K562 (cell line): Measurements from ENCODE around the gene DKKL1. TPM values are rescaled to one million over a fixed set of nuclear protein-coding genes. Genes with fewer than 3 reads are reported as not detected.

Experiments
- ATAC-seq: fragments of 200-7000 bp; cut with Tn5 transposase; 3 replicates; pipeline ENCODE4 v1.9.1; 2020; ENCODE audit warnings: moderate library complexity
- BruUV-seq: library from RNA; stranded (reverse); fragments of 400-500 nt; replicated peaks from 2 replicates; lab custom pipeline; 2021; lab: Mats Ljungman, UMichigan
- CTCF ChIA-PET: fragments of 300-600 bp; formaldehyde crosslinking; extraction: SDS; loops from one replicate; lab custom pipeline; 2021; ENCODE audit warnings: low intra/inter-chr PET ratio; lab: Yijun Ruan, JAX
- POLR2A ChIA-PET: fragments of 300-600, 350-650 bp; sonication (Branson Sonifier 250); formaldehyde crosslinking; extraction: SDS; loops from one replicate; lab custom pipeline; 2021; ENCODE audit warnings: antibody characterized with exemption, inconsistent platforms; lab: Yijun Ruan, JAX
- DNase-seq, 4 experiments: peaks; one replicate each; pipeline versions ENCODE4 v3.0.0 to v3.0.0-alpha.2; 2011 to 2018; ENCODE audit warnings: low spot score in 3 of 4, mixed read lengths in 3 of 4; ENCODE audit errors: extremely low read depth in 1 of 4
- FAIRE-seq: peaks from 2 replicates; lab custom pipeline; 2011; peaks lifted over from hg19 to GRCh38; lab: Jason Lieb, UNC
- H2AFZ ChIP-seq: 2 replicates; pipeline ENCODE4 v1.6.0; 2011; ENCODE audit warnings: low read depth, low read length, control low read depth, inconsistent platforms
- H3K27ac ChIP-seq: fragments of 200-600 bp; 3 replicates; pipeline ENCODE4 v1.8.0; 2011; ENCODE audit warnings: low read depth, mild to moderate bottlenecking, control low read depth, inconsistent platforms, low read length, moderate library complexity, mixed read lengths; ENCODE audit errors: extremely low read depth
- H3K27me3 ChIP-seq, 2 experiments: fragments of 300-600 bp in 1 of 2; 2 replicates in 1 of 2; 3 replicates in 1 of 2; pipeline versions ENCODE4 v1.6.0 to v1.8.0; 2011; ENCODE audit warnings: inconsistent platforms in 2 of 2, low read length in 2 of 2, mild to moderate bottlenecking in 1 of 2, mixed read lengths in 1 of 2, moderate library complexity in 1 of 2; ENCODE audit not compliant: control insufficient read depth in 2 of 2, insufficient read depth in 2 of 2
- H3K36me3 ChIP-seq: fragments of 300-600 bp; 3 replicates; pipeline ENCODE4 v1.8.0; 2011; ENCODE audit warnings: mild to moderate bottlenecking, low read length, inconsistent platforms; ENCODE audit not compliant: control insufficient read depth, insufficient read depth
- H3K4me1 ChIP-seq, 2 experiments: fragments of 200-600 bp in 1 of 2; replicated peaks in 1 of 2; 2 replicates in 1 of 2; 3 replicates in 1 of 2; pipeline versions ENCODE4 v1.5.1 to v1.8.0; 2011; ENCODE audit warnings: inconsistent platforms in 2 of 2, low read length in 2 of 2, mild to moderate bottlenecking in 1 of 2, mixed read lengths in 1 of 2, moderate library complexity in 1 of 2; ENCODE audit not compliant: control insufficient read depth in 2 of 2, insufficient read depth in 2 of 2
- H3K4me2 ChIP-seq: 2 replicates; pipeline ENCODE4 v1.6.1; 2011; ENCODE audit warnings: low read length, control low read depth, inconsistent platforms, mixed read lengths; ENCODE audit not compliant: insufficient read depth
- H3K4me3 ChIP-seq: fragments of 200-600 bp; sonication (generic), shearing (Covaris generic); 2 replicates; pipeline ENCODE4 v1.5.1; 2016; ENCODE audit warnings: control low read depth, inconsistent platforms
- H3K79me2 ChIP-seq: fragments of 200-600 bp; 3 replicates; pipeline ENCODE4 v1.8.0; 2011; ENCODE audit warnings: low read length, inconsistent platforms; ENCODE audit not compliant: control insufficient read depth, insufficient read depth
- H3K9ac ChIP-seq, 2 experiments: 2 replicates each; pipeline versions ENCODE4 v1.6.0 to v1.6.1; 2011; ENCODE audit warnings: low read depth in 2 of 2, low read length in 2 of 2, control low read depth in 1 of 2, inconsistent platforms in 1 of 2, mild to moderate bottlenecking in 1 of 2, mixed read lengths in 1 of 2; ENCODE audit not compliant: insufficient read depth in 1 of 2
- H3K9me1 ChIP-seq: one replicate; pipeline ENCODE4 v1.6.0; 2011; ENCODE audit warnings: inconsistent platforms, mild to moderate bottlenecking, low read length, moderate library complexity; ENCODE audit not compliant: control insufficient read depth, insufficient read depth
- H3K9me3 ChIP-seq: replicated peaks from 2 replicates; pipeline ENCODE4 v1.5.1; 2011; ENCODE audit warnings: low read depth, low read length, inconsistent platforms; ENCODE audit not compliant: control insufficient read depth, insufficient read depth
- H4K20me1 ChIP-seq: replicated peaks from 2 replicates; pipeline ENCODE4 v1.6.1; 2011; ENCODE audit warnings: low read length, inconsistent platforms, mixed read lengths; ENCODE audit not compliant: control insufficient read depth, insufficient read depth
- BMI1 ChIP-seq: fragments of 150-350 bp; IDR thresholded peaks from 2 replicates; pipeline ENCODE4 v1.6.1; 2014; ENCODE audit warnings: low read length
- HNRNPUL1 ChIP-seq: fragments of 200-400 bp; formaldehyde crosslinking; IDR thresholded peaks from 2 replicates; pipeline ENCODE4 v1.6.1; 2017; ENCODE audit warnings: low read length
- NRF1 ChIP-seq, 2 experiments: fragments of 450-650 bp; IDR thresholded peaks in 1 of 2; conservative IDR thresholded peaks in 1 of 2; 2 replicates each; pipeline ENCODE4 v1.6.1; 2014; ENCODE audit warnings: mild to moderate bottlenecking in 2 of 2
- PRPF4 ChIP-seq: fragments of 200-400 bp; formaldehyde crosslinking; IDR thresholded peaks from one replicate; pipeline ENCODE4 v1.6.1; 2017; ENCODE audit warnings: low read length, low read depth, mild to moderate bottlenecking; ENCODE audit not compliant: insufficient read depth, poor library complexity, severe bottlenecking
- RBM25 ChIP-seq: fragments of 200-400 bp; formaldehyde crosslinking; IDR thresholded peaks from 2 replicates; pipeline ENCODE4 v1.6.1; 2018; ENCODE audit warnings: low read length, low read depth, moderate library complexity; ENCODE audit not compliant: severe bottlenecking
- RFX1 ChIP-seq: fragments of 450-650 bp; IDR thresholded peaks from 2 replicates; pipeline ENCODE4 v1.6.1; 2016; ENCODE audit warnings: mild to moderate bottlenecking, moderate library complexity
- SRF ChIP-seq, 2 experiments: fragments of 250-450, 450-650 bp in 1 of 2; sonication (Bioruptor Pico) in 1 of 2; sonication (generic) in 1 of 2; formaldehyde crosslinking; IDR thresholded peaks; 2 replicates each; pipeline versions ENCODE4 v1.5.0 to v1.5.1; 2020 to 2022; ENCODE audit warnings: mild to moderate bottlenecking in 1 of 2, missing genetic modification reagents in 1 of 2
- STAG1 ChIP-seq: sonication (generic); formaldehyde crosslinking; IDR thresholded peaks from 2 replicates; pipeline ENCODE4 v1.5.0; 2020; ENCODE audit warnings: missing genetic modification reagents, borderline replicate concordance
- TCF7 ChIP-seq: sonication (generic); IDR thresholded peaks from 2 replicates; pipeline ENCODE4 v1.6.1; 2016; ENCODE audit warnings: antibody characterized with exemption, borderline replicate concordance
- TRIM24 ChIP-seq, 2 experiments: fragments of 450-650 bp; IDR thresholded peaks; 2 replicates each; pipeline ENCODE4 v1.6.1; 2016
- ZBED1 ChIP-seq: IDR thresholded peaks from 2 replicates; pipeline ENCODE4 v1.6.1; 2014
- ZNF121 ChIP-seq: sonication (generic); formaldehyde crosslinking; conservative IDR thresholded peaks from 2 replicates; pipeline ENCODE4 v1.8.0; 2022; ENCODE audit warnings: missing genetic modification reagents
- ZNF518B ChIP-seq: fragments of 250-450 bp; sonication (Bioruptor Pico); IDR thresholded peaks from 2 replicates; pipeline ENCODE4 v1.5.0; 2021; ENCODE audit warnings: mild to moderate bottlenecking, moderate library complexity
- ZNF785 ChIP-seq: fragments of 250-450 bp; sonication (Bioruptor Pico); IDR thresholded peaks from 2 replicates; pipeline ENCODE4 v1.4.0; 2020; ENCODE audit warnings: mild to moderate bottlenecking
- WGBS: fragments of 100-300 bp; shearing (Covaris generic); methylation state at CpG from one replicate; pipeline ENCODE4 v1.1.6; 2016; ENCODE audit warnings: low coverage, mixed read lengths; ENCODE audit not compliant: insufficient coverage; ENCODE audit errors: missing lambda C conversion rate; 5-methylcytosine and 5-hydroxymethylcytosine counted together
- in situ Hi-C: fragments of 300-500 bp; cut with MboI; formaldehyde crosslinking; loops from 4 replicates; pipeline ENCODE4 v1.15.0; 2018; ENCODE audit warnings: inconsistent platforms, mixed read lengths
- intact Hi-C: fragments of 100-400 bp; cut with micrococcal nuclease; formaldehyde crosslinking; loops from 2 replicates; pipeline ENCODE4 v1.14.2; 2022
- polyA plus RNA-seq, 8 experiments: library from polyadenylated mRNA; depleted of rRNA in 4 of 8; stranded (reverse) in 5 of 8; unstranded in 3 of 8; fragments of >200 nt; fragmentation: Nextera tagmentation in 2 of 8; fragmentation: Illumina TruSeq in 1 of 8; extraction: Ambion mirVana in 2 of 8; extraction: Trizol in 1 of 8; gene quantifications; 2 replicates each; pipeline versions ENCODE4 v1.2.1 to v1.2.3, GENCODE V29; 2011 to 2014; ENCODE audit warnings: inconsistent platforms in 1 of 8, missing spikeins in 1 of 8
- total RNA-seq, 7 experiments: library from RNA; depleted of rRNA in 6 of 7; stranded (reverse); fragments of >200 nt in 6 of 7; fragmentation: Illumina TruSeq in 2 of 7; extraction: Trizol in 2 of 7; gene quantifications; 2 replicates each; pipeline versions ENCODE4 v1.2.1 to v1.2.3, GENCODE V29; 2011 to 2021; ENCODE audit warnings: low replicate concordance in 1 of 7
- TF ChIP-seq, protein P1 (sequence below): fragments of 250-450 bp; sonication (Bioruptor Pico); IDR thresholded peaks from 2 replicates; pipeline ENCODE4 v1.5.0; 2021; ENCODE audit warnings: mild to moderate bottlenecking, borderline replicate concordance

The DKKL1 gene
- total and polyA plus RNA-seq, 9 of the 15 experiments (the other 6 are each of a cell fraction or from before 2014, with no cell fraction given) = 0.15 to 1.7 (median 0.52) TPM

GRCh38 chr19:49337267-49338022 lies 26.2 kb upstream of the DKKL1 start:
- no peaks in the 10 kb centered on the region for H3K27me3 ChIP-seq
- no peaks in the 10 kb centered on the region for H3K9me3 ChIP-seq
- H3K36me3 ChIP-seq = peaks cover 10% of the 10 kb centered on the region; the same call in 1 of the 3 replicates
- H3K9me1 ChIP-seq = no peaks in the 10 kb centered on the region
- H2AFZ ChIP-seq = no peak overlapping the region
- in situ Hi-C loops (no loop called here), intact Hi-C loops (no loop called here)
- H3K4me2 ChIP-seq = no peak overlapping the region
- no peaks in the 10 kb centered on the region for H4K20me1 ChIP-seq
- FAIRE-seq = no peak
- WGBS = 75% methylated on average over 17 of the region's 19 CpGs
- ATAC-seq = no peak
- peak overlapping the region in 1 of 2 experiments; percentile 84; a peak in 2 of 4 replicates for H3K9ac ChIP-seq
- ChIA-PET POLR2A (interaction anchor here (0.5 to 1.3 kb wide), 2 partner anchors 98 to 158 kb away, joined by 3 to 4 read pairs; no protein-coding TSS in a partner anchor), CTCF (no interaction called here)
- no TSS peak for BruUV-seq
- no peaks in the 10 kb centered on the region for H3K79me2 ChIP-seq
- DNase-seq = no peak
- H3K27ac ChIP-seq = no peak overlapping the region
- no peak overlapping the region for H3K4me3 ChIP-seq
- H3K4me1 ChIP-seq = peaks cover 40 to 69% of the 10 kb centered on the region in 2 experiments
- no peak for TF ChIP-seq HNRNPUL1
- TF ChIP-seq, protein P1, sequence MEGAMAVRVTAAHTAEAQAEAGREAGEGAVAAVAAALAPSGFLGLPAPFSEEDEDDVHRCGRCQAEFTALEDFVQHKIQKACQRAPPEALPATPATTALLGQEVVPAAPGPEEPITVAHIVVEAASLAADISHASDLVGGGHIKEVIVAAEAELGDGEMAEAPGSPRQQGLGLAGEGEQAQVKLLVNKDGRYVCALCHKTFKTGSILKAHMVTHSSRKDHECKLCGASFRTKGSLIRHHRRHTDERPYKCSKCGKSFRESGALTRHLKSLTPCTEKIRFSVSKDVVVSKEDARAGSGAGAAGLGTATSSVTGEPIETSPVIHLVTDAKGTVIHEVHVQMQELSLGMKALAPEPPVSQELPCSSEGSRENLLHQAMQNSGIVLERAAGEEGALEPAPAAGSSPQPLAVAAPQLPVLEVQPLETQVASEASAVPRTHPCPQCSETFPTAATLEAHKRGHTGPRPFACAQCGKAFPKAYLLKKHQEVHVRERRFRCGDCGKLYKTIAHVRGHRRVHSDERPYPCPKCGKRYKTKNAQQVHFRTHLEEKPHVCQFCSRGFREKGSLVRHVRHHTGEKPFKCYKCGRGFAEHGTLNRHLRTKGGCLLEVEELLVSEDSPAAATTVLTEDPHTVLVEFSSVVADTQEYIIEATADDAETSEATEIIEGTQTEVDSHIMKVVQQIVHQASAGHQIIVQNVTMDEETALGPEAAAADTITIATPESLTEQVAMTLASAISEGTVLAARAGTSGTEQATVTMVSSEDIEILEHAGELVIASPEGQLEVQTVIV (CRISPR knock-in tag) = no peak
- TF ChIP-seq ZBED1 = no peak
- TF ChIP-seq SRF (CRISPR knock-in tag; IDR thresholded peaks at IDR 0.05) = no peak
- TF ChIP-seq TRIM24 (IDR thresholded peaks at IDR 0.05) = no peak
- no peak for TF ChIP-seq ZNF518B (CRISPR knock-in tag)
- no peak for TF ChIP-seq ZNF785
- peak; percentile 63 for TF ChIP-seq ZNF121 (CRISPR knock-in tag)
- TF ChIP-seq STAG1 (CRISPR knock-in tag) = no peak
- peak; percentile 31 for TF ChIP-seq RBM25
- no peak for TF ChIP-seq NRF1 (conservative IDR thresholded peaks at IDR 0.05 in 1 of 2, IDR thresholded peaks at IDR 0.05 in 1 of 2)
- no peak for TF ChIP-seq TCF7
- no peak for TF ChIP-seq BMI1
- TF ChIP-seq RFX1 = no peak
- TF ChIP-seq PRPF4 = no peak
